GM12878 (cell line): ENCODE results near the gene KCNQ1. TPM values are rescaled to one million over a fixed set of nuclear protein-coding genes. Genes with fewer than 3 reads are reported as not detected.

Experiments used
- ATAC-seq: fragments of 200-7000 bp; cut with Tn5 transposase; 3 replicates; pipeline ENCODE4 v1.9.1; 2020; ENCODE audit warnings: mild to moderate bottlenecking, moderate library complexity
- BruUV-seq: library from RNA; stranded (reverse); fragments of 400-500 nt; replicated peaks from 2 replicates; lab custom pipeline; 2021; lab: Mats Ljungman, UMichigan
- CTCF ChIA-PET: fragments of 300-600 bp; sonication (Branson Sonifier 250); formaldehyde crosslinking; extraction: SDS; loops from one replicate; lab custom pipeline; 2021; ENCODE audit warnings: inconsistent platforms; lab: Yijun Ruan, JAX
- POLR2A ChIA-PET: fragments of 350-600 bp; formaldehyde crosslinking; extraction: SDS; loops from one replicate; lab custom pipeline; 2021; ENCODE audit warnings: inconsistent platforms; lab: Charles Lee
- RAD21 ChIA-PET: fragments of 300-600 bp; sonication (Branson Sonifier 250); formaldehyde crosslinking; loops from one replicate; lab custom pipeline; 2023; ENCODE audit warnings: antibody characterized with exemption; ENCODE audit not compliant: unreplicated experiment; lab: Charles Lee
- SMC1A ChIA-PET: fragments of 300-600 bp; sonication (Branson Sonifier 250); formaldehyde crosslinking; loops from one replicate; lab custom pipeline; 2023; ENCODE audit not compliant: unreplicated experiment, uncharacterized antibody; lab: Charles Lee
- DNase-seq: peaks from one replicate; pipeline ENCODE4 v3.0.0-alpha.2; 2011; ENCODE audit warnings: low read depth, low spot score
- FAIRE-seq: peaks from 3 replicates; lab custom pipeline; 2011; peaks lifted over from hg19 to GRCh38; lab: Jason Lieb, UNC
- H2AFZ ChIP-seq: 2 replicates; pipeline ENCODE4 v1.6.0; 2011; ENCODE audit warnings: low read depth, low read length, control low read depth; ENCODE audit not compliant: control insufficient read depth
- H3K27ac ChIP-seq: 2 replicates; pipeline ENCODE4 v1.5.1; 2011; ENCODE audit warnings: control low read depth; ENCODE audit not compliant: control insufficient read depth, insufficient read depth
- H3K27me3 ChIP-seq, 2 experiments: replicated peaks in 1 of 2; 2 replicates each; pipeline versions ENCODE4 v1.6.0 to v1.6.1; 2011; ENCODE audit warnings: low read length in 1 of 2; ENCODE audit not compliant: control insufficient read depth in 2 of 2, insufficient read depth in 2 of 2
- H3K36me3 ChIP-seq, 2 experiments: 2 replicates each; pipeline ENCODE4 v1.5.1; 2011; ENCODE audit warnings: low read length in 1 of 2; ENCODE audit not compliant: control insufficient read depth in 2 of 2, insufficient read depth in 2 of 2
- H3K4me1 ChIP-seq: 2 replicates; pipeline ENCODE4 v1.6.1; 2011; ENCODE audit warnings: mild to moderate bottlenecking, low read length, moderate library complexity, mixed read lengths; ENCODE audit not compliant: control insufficient read depth, insufficient read depth
- H3K4me2 ChIP-seq: 2 replicates; pipeline ENCODE4 v1.6.0; 2011; ENCODE audit warnings: control low read depth; ENCODE audit not compliant: control insufficient read depth, insufficient read depth
- H3K4me3 ChIP-seq: fragments of 200-600 bp; sonication (generic); 2 replicates; pipeline ENCODE4 v1.5.1; 2016
- H3K79me2 ChIP-seq: 2 replicates; pipeline ENCODE4 v1.6.0; 2011; ENCODE audit warnings: low read length; ENCODE audit not compliant: control insufficient read depth, insufficient read depth
- H3K9ac ChIP-seq: 2 replicates; pipeline ENCODE4 v1.8.0; 2011; ENCODE audit warnings: low read length, control low read depth, mixed read lengths; ENCODE audit not compliant: control insufficient read depth, insufficient read depth
- H3K9me3 ChIP-seq: replicated peaks from 3 replicates; pipeline ENCODE4 v1.5.1; 2011; ENCODE audit warnings: mild to moderate bottlenecking, low read length; ENCODE audit not compliant: control insufficient read depth, insufficient read depth
- H4K20me1 ChIP-seq: 2 replicates; pipeline ENCODE4 v1.6.0; 2011; ENCODE audit not compliant: control insufficient read depth, insufficient read depth
- BMI1 ChIP-seq: fragments of 450-650 bp; IDR thresholded peaks from 2 replicates; pipeline ENCODE4 v1.6.1; 2016; ENCODE audit warnings: mild to moderate bottlenecking, moderate library complexity, borderline replicate concordance
- DPF2 ChIP-seq: fragments of 450-650 bp; IDR thresholded peaks from 2 replicates; pipeline ENCODE4 v1.6.1; 2017; ENCODE audit warnings: mild to moderate bottlenecking
- FOS ChIP-seq: IDR thresholded peaks from 3 replicates; pipeline ENCODE4 v1.6.1; 2011; ENCODE audit warnings: borderline replicate concordance; ENCODE audit not compliant: insufficient read length; ENCODE audit errors: extremely low read depth
- HCFC1 ChIP-seq: fragments of 150-350 bp; IDR thresholded peaks from 2 replicates; pipeline ENCODE4 v1.6.1; 2014; ENCODE audit warnings: low read length
- IKZF2 ChIP-seq, 2 experiments: fragments of 450-650 bp; IDR thresholded peaks; 2 replicates each; pipeline ENCODE4 v1.6.1; 2017; ENCODE audit warnings: mild to moderate bottlenecking in 2 of 2, moderate library complexity in 2 of 2
- MEF2B ChIP-seq: fragments of 450-650 bp; IDR thresholded peaks from 2 replicates; pipeline ENCODE4 v1.6.1; 2018; ENCODE audit warnings: mild to moderate bottlenecking, moderate library complexity; ENCODE audit not compliant: partially characterized antibody, poor library complexity, severe bottlenecking
- POLR2AphosphoS5 ChIP-seq: IDR thresholded peaks from 2 replicates; pipeline ENCODE4 v1.6.1; 2011; ENCODE audit warnings: mild to moderate bottlenecking, low read length, inconsistent platforms
- SMC3 ChIP-seq: IDR thresholded peaks from 2 replicates; pipeline ENCODE4 v1.6.1; 2011; ENCODE audit warnings: low read length, improper control_type of control experiment, borderline replicate concordance
- STAT3 ChIP-seq: IDR thresholded peaks from 2 replicates; pipeline ENCODE4 v1.6.1; 2011; ENCODE audit warnings: low read depth, low read length, improper control_type of control experiment
- TCF7 ChIP-seq: IDR thresholded peaks from 2 replicates; pipeline ENCODE4 v1.6.1; 2014; ENCODE audit warnings: antibody characterized with exemption, borderline replicate concordance
- WGBS: methylation state at CpG from one replicate; pipeline ENCODE4 v1.1.6; 2016; ENCODE audit warnings: low lambda C conversion rate; ENCODE audit not compliant: insufficient replicate concordance, insufficient coverage; ENCODE audit errors: missing lambda C conversion rate; 5-methylcytosine and 5-hydroxymethylcytosine counted together
- in situ Hi-C: fragments of 300-500 bp; cut with MboI; formaldehyde crosslinking; loops from 9 replicates; pipeline ENCODE4 v1.14.3; 2018; ENCODE audit warnings: mixed read lengths
- intact Hi-C: fragments of 100-400 bp; cut with micrococcal nuclease; formaldehyde crosslinking; loops from one replicate; pipeline ENCODE4 v1.14.2; 2022; ENCODE audit not compliant: unreplicated experiment
- polyA plus RNA-seq, 11 experiments: library from polyadenylated mRNA; depleted of rRNA in 4 of 11; unstranded in 6 of 11; stranded (reverse) in 5 of 11; fragments of >200 nt; fragmentation: Nextera tagmentation in 4 of 11; fragmentation: Illumina TruSeq in 1 of 11; extraction: Ambion mirVana in 4 of 11; extraction: Trizol in 1 of 11; gene quantifications; 1 replicate in 1 of 11; 2 replicates in 10 of 11; pipeline versions ENCODE4 v1.2.1 to v1.2.3, GENCODE V29; 2011 to 2016; ENCODE audit warnings: inconsistent platforms in 2 of 11, missing spikeins in 2 of 11, low read depth in 1 of 11
- total RNA-seq, 4 experiments: library from RNA; depleted of rRNA in 3 of 4; stranded (reverse); fragments of >200 nt in 3 of 4; fragmentation: Illumina TruSeq in 1 of 4; extraction: Trizol in 1 of 4; gene quantifications; 2 replicates each; pipeline versions ENCODE4 v1.2.1 to v1.2.3, GENCODE V29; 2013 to 2021
- TF ChIP-seq, protein P1 (sequence below), 3 experiments: IDR thresholded peaks in 2 of 3; conservative IDR thresholded peaks in 1 of 3; 2 replicates each; pipeline ENCODE4 v1.5.1; 2011; ENCODE audit warnings: low read depth in 3 of 3, low read length in 3 of 3, mild to moderate bottlenecking in 3 of 3, control low read depth in 2 of 3, moderate library complexity in 2 of 3, inconsistent platforms in 1 of 3, mixed read lengths in 1 of 3; ENCODE audit not compliant: control insufficient read depth in 2 of 3, insufficient read depth in 1 of 3; ENCODE audit errors: extremely low read depth in 1 of 3
- TF ChIP-seq, protein P2 (sequence below): IDR thresholded peaks from 2 replicates; pipeline ENCODE4 v1.6.1; 2011; ENCODE audit warnings: low read depth, low read length, improper control_type of control experiment, borderline replicate concordance
- TF ChIP-seq, protein P3 (sequence below): IDR thresholded peaks from 2 replicates; pipeline ENCODE4 v1.6.1; 2011; ENCODE audit warnings: borderline replicate concordance, low read depth, mild to moderate bottlenecking, moderate library complexity, low read length; ENCODE audit not compliant: insufficient read depth, poor library complexity, severe bottlenecking

KCNQ1 gene
- total and polyA plus RNA-seq, 10 of the 15 experiments (the other 5 are each of a cell fraction or from before 2014, with no cell fraction given): 0.03 to 0.15 (median 0.12) TPM; not detected in 7

DNA sequence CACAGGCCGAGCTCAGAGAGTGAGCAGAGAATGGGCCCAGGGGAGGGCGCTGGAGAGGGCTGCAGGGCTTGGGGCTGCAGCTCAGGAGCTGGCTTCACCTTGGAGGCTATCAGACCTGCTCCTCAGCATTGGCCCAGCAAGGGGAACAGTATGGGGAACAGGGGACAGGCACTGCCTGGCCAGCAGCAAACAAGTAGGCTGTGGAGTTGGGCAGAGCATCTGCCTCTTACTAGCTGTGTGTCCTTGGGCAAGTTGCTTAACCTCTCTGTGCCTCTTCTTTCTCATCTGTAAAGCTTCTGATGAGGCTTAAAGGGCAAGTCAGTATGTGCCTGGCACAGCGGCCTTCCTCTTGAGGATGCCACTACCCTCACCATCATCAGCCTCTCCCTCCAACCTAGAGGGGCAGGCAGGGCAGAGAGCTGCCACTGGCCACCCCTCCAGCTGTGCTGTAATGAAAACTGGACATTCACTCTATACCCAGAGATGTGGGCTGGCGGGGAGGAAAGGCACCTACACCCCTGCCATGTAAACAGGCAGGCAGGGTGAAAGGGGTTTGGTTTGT is 448.2 kb downstream of the KCNQ1 start (continued):
- TF ChIP-seq, protein P1, sequence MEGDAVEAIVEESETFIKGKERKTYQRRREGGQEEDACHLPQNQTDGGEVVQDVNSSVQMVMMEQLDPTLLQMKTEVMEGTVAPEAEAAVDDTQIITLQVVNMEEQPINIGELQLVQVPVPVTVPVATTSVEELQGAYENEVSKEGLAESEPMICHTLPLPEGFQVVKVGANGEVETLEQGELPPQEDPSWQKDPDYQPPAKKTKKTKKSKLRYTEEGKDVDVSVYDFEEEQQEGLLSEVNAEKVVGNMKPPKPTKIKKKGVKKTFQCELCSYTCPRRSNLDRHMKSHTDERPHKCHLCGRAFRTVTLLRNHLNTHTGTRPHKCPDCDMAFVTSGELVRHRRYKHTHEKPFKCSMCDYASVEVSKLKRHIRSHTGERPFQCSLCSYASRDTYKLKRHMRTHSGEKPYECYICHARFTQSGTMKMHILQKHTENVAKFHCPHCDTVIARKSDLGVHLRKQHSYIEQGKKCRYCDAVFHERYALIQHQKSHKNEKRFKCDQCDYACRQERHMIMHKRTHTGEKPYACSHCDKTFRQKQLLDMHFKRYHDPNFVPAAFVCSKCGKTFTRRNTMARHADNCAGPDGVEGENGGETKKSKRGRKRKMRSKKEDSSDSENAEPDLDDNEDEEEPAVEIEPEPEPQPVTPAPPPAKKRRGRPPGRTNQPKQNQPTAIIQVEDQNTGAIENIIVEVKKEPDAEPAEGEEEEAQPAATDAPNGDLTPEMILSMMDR (IDR thresholded peaks at IDR 0.05 in 2 of 3, conservative IDR thresholded peaks at IDR 0.05 in 1 of 3; ENCODE audit: control insufficient read depth in 2 of 3, extremely low read depth in 1 of 3, insufficient read depth in 1 of 3, low read depth in 3 of 3, low read length in 3 of 3): peak; percentile 25 to 42 (median 27); a peak in 3 of 6 replicates
- TF ChIP-seq, protein P2, sequence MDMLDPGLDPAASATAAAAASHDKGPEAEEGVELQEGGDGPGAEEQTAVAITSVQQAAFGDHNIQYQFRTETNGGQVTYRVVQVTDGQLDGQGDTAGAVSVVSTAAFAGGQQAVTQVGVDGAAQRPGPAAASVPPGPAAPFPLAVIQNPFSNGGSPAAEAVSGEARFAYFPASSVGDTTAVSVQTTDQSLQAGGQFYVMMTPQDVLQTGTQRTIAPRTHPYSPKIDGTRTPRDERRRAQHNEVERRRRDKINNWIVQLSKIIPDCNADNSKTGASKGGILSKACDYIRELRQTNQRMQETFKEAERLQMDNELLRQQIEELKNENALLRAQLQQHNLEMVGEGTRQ: no peak
- TF ChIP-seq, protein P3, sequence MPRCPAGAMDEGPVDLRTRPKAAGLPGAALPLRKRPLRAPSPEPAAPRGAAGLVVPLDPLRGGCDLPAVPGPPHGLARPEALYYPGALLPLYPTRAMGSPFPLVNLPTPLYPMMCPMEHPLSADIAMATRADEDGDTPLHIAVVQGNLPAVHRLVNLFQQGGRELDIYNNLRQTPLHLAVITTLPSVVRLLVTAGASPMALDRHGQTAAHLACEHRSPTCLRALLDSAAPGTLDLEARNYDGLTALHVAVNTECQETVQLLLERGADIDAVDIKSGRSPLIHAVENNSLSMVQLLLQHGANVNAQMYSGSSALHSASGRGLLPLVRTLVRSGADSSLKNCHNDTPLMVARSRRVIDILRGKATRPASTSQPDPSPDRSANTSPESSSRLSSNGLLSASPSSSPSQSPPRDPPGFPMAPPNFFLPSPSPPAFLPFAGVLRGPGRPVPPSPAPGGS: no peak
- TF ChIP-seq BMI1: no peak

DNA sequence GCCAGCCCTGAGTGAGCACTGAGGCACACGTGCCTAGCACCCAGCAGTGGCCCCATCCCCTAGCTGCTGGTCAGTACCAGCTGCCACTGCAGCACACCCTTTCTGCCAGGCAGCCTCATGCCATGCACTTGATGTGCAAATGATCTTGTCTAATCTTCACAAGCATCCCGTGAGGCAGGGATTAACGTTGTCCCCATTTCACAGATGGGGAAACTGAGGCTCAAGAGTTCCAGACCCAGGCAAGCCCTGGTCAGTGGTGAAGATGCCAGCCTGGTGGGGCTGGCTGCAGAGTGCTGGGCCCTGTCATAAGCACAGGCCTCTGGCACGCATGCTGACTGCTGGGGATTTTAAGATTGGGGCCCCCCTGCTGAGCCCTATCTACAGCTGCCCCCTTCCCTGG is 449.1 kb downstream of the KCNQ1 start:
- FAIRE-seq: no peak

More for the DNA sequence above, 449.1 kb downstream of the KCNQ1 start:
- ChIA-PET RAD21 (interaction anchor here (8.3 kb wide), 1 partner anchor 360 kb away, joined by 151 read pairs; no protein-coding TSS in a partner anchor), SMC1A (interaction anchor here (3.4 kb wide), 1 partner anchor 36 kb away, joined by 14 read pairs; the partner anchor contains the start of gene PHLDA2), POLR2A (no interaction called here), CTCF (interaction anchor here (1.0 to 10.2 kb wide), 5 partner anchors 9 to 361 kb away, joined by 3 to 233 read pairs (median 25); a partner anchor contains a TSS)
- DNase-seq (no peak), ATAC-seq (no peak)
- Histone ChIP-seq H3K36me3 (no peaks in the 10 kb centered on the region), H3K79me2 (no peaks in the 10 kb centered on the region), H3K4me3 (no peak overlapping the region), H2AFZ (no peak overlapping the region), H3K4me2 (no peak overlapping the region), H3K9me3 (no peaks in the 10 kb centered on the region), H3K27me3 (no peaks in the 10 kb centered on the region), H4K20me1 (no peaks in the 10 kb centered on the region), H3K4me1 (peaks cover 7% of the 10 kb centered on the region), H3K9ac (no peak overlapping the region), H3K27ac (no peak overlapping the region)
- WGBS: 59% methylated on average over 4 of the region's 4 CpGs
- BruUV-seq: no TSS peak
- in situ Hi-C loops (no loop called here), intact Hi-C loops (loop anchor here (2.0 kb wide), 1 partner anchor 37 kb away; no protein-coding TSS in a partner anchor)
- TF ChIP-seq DPF2 (no peak), IKZF2 (IDR thresholded peaks at IDR 0.05) (no peak), TCF7 (no peak), FOS (no peak), MEF2B (no peak), SMC3 (no peak), HCFC1 (no peak), POLR2AphosphoS5 (no peak), STAT3 (no peak)
- TF ChIP-seq, protein P1 (IDR thresholded peaks at IDR 0.05 in 2 of 3, conservative IDR thresholded peaks at IDR 0.05 in 1 of 3; ENCODE audit: control insufficient read depth in 2 of 3, extremely low read depth in 1 of 3, insufficient read depth in 1 of 3, low read depth in 3 of 3, low read length in 3 of 3): no peak
